ENCODE results near the gene PCBP2. TPM values are rescaled to one million over a fixed set of nuclear protein-coding genes. Genes with fewer than 3 reads are reported as not detected.

PCBP2 gene
- total and polyA plus RNA-seq, 10 of the 15 experiments (the other 5 are each of a cell fraction or from before 2014, with no cell fraction given) = 109 to 803 (median 327) TPM

GRCh38 chr12:53453953-53454640, 2.2 kb downstream of the PCBP2 start:
- WGBS (ENCODE audit: insufficient coverage, insufficient replicate concordance, low lambda C conversion rate, missing lambda C conversion rate) = 40% methylated on average over 6 of the region's 6 CpGs
- H3K4me2 ChIP-seq (ENCODE audit: control insufficient read depth, insufficient read depth) = peak overlapping the region; percentile 83
- DNase-seq (ENCODE audit: low read depth, low spot score) (no peak), FAIRE-seq (no peak), ATAC-seq (no peak)
- peaks cover 11% of the 10 kb centered on the region for H4K20me1 ChIP-seq (ENCODE audit: control insufficient read depth, insufficient read depth)
- in situ Hi-C loops (cut with MboI) (no loop called here), intact Hi-C loops (cut with micrococcal nuclease; ENCODE audit: unreplicated experiment) (loop anchor here (2.0 to 5.0 kb wide), 2 partner anchors 48 to 73 kb away; partner anchors contain the start of genes SP1 and TARBP2)
- H3K9me3 ChIP-seq (replicated peaks; ENCODE audit: control insufficient read depth, insufficient read depth, low read length) = no peaks in the 10 kb centered on the region
- ChIA-PET RAD21 (ENCODE audit: unreplicated experiment) (no interaction called here), CTCF (interaction anchor here (0.8 to 4.9 kb wide), 7 partner anchors 8 to 126 kb away, joined by 3 to 30 read pairs (median 5); partner anchors contain the start of gene TARBP2), SMC1A (ENCODE audit: uncharacterized antibody, unreplicated experiment) (interaction anchor here (1.1 to 2.4 kb wide), 4 partner anchors 8 to 54 kb away, joined by 3 to 9 read pairs (median 5); no protein-coding TSS in a partner anchor), POLR2A (interaction anchor here (0.7 to 2.5 kb wide), 6 partner anchors 13 to 129 kb away, joined by 3 to 7 read pairs (median 4); partner anchors contain the start of gene PRR13)
- peaks cover 9 to 42% of the 10 kb centered on the region in 2 experiments for H3K36me3 ChIP-seq (ENCODE audit: control insufficient read depth in 2 of 2, insufficient read depth in 2 of 2, low read length in 1 of 2)
- no TSS peak for BruUV-seq (replicated peaks)
- no peaks in the 10 kb centered on the region for H3K27me3 ChIP-seq (replicated peaks in 1 of 2; ENCODE audit: control insufficient read depth in 2 of 2, insufficient read depth in 2 of 2, low read length in 1 of 2)
- TF ChIP-seq EED (IDR thresholded peaks at IDR 0.05; ENCODE audit: low read depth) (no peak), ZNF687 (IDR thresholded peaks at IDR 0.05) (no peak)
- peaks cover 50% of the 10 kb centered on the region for H3K79me2 ChIP-seq (ENCODE audit: control insufficient read depth, insufficient read depth, low read length)
- peak overlapping the region; percentile 96 for H3K9ac ChIP-seq (ENCODE audit: control insufficient read depth, insufficient read depth, low read length)
- peak overlapping the region; percentile 97 for H3K4me3 ChIP-seq
- H3K4me1 ChIP-seq (ENCODE audit: control insufficient read depth, insufficient read depth, low read length) = peaks cover 5% of the 10 kb centered on the region
- H2AFZ ChIP-seq (ENCODE audit: control insufficient read depth, low read depth, low read length) = no peak overlapping the region
- H3K27ac ChIP-seq (ENCODE audit: control insufficient read depth, insufficient read depth) = no peak overlapping the region

Measured in GM12878 (cell line).